Neural cell (in vitro differentiated cells): ENCODE measurements around the gene RPSA. TPM values are rescaled to one million over a fixed set of nuclear protein-coding genes. Genes with fewer than 3 reads are reported as not detected.

Experiments
- H2AFZ ChIP-seq: fragments of 200-600, 300-800 bp; sonication (generic), shearing (Covaris generic); 2 replicates; pipeline ENCODE4 v1.6.0; 2014; ENCODE audit warnings: low read depth, mild to moderate bottlenecking, antibody characterized with exemption, low read length, moderate library complexity
- H3F3A ChIP-seq: fragments of 200-600 bp; shearing (Covaris generic); 2 replicates; pipeline ENCODE4 v1.6.1; 2016; ENCODE audit warnings: mild to moderate bottlenecking, moderate library complexity, mixed read lengths, antibody characterized with exemption, low read length; ENCODE audit not compliant: insufficient read depth, poor library complexity, severe bottlenecking
- H3K27ac ChIP-seq: fragments of 200-600, 300-800 bp; sonication (generic), shearing (Covaris generic); 2 replicates; pipeline ENCODE4 v1.5.1; 2014; ENCODE audit warnings: mild to moderate bottlenecking, low read length, moderate library complexity
- H3K27me3 ChIP-seq: fragments of 300-800, 200-600 bp; sonication (generic), shearing (Covaris generic); 2 replicates; pipeline ENCODE4 v1.6.0; 2014; ENCODE audit warnings: mild to moderate bottlenecking, low read depth, low read length, moderate library complexity; ENCODE audit not compliant: insufficient read depth
- H3K36me3 ChIP-seq: fragments of 300-800, 200-600 bp; sonication (generic), shearing (Covaris generic); 2 replicates; pipeline ENCODE4 v1.5.1; 2014; ENCODE audit warnings: mild to moderate bottlenecking, antibody characterized with exemption, low read length, moderate library complexity; ENCODE audit not compliant: insufficient read depth
- H3K4me2 ChIP-seq: fragments of 300-800, 200-600 bp; sonication (generic), shearing (Covaris generic); 2 replicates; pipeline ENCODE4 v1.6.0; 2014; ENCODE audit warnings: mild to moderate bottlenecking, low read length
- H3K4me3 ChIP-seq: fragments of 300-800, 200-600 bp; sonication (generic), shearing (Covaris generic); 2 replicates; pipeline ENCODE4 v1.5.1; 2014; ENCODE audit warnings: mild to moderate bottlenecking, low read length, moderate library complexity
- H3K79me2 ChIP-seq: fragments of 200-600 bp; shearing (Covaris generic); replicated peaks from 2 replicates; pipeline ENCODE4 v1.6.0; 2014; ENCODE audit warnings: mild to moderate bottlenecking, low read length, moderate library complexity; ENCODE audit not compliant: insufficient read depth
- H3K9ac ChIP-seq: fragments of 300-800, 200-600 bp; sonication (generic), shearing (Covaris generic); 2 replicates; pipeline ENCODE4 v1.6.1; 2016; ENCODE audit warnings: mild to moderate bottlenecking, low read length, mixed read lengths
- H3K9me2 ChIP-seq: fragments of 200-600 bp; shearing (Covaris generic); 2 replicates; pipeline ENCODE4 v1.6.1; 2016; ENCODE audit warnings: mild to moderate bottlenecking, low read length, mixed read lengths; ENCODE audit not compliant: insufficient read depth
- H3K9me3 ChIP-seq: fragments of 200-600, 300-800 bp; sonication (generic), shearing (Covaris generic); 2 replicates; pipeline ENCODE4 v1.6.1; 2016; ENCODE audit warnings: mild to moderate bottlenecking, mixed run types, low read length, moderate library complexity, mixed read lengths
- H4K20me1 ChIP-seq: fragments of 200-600 bp; shearing (Covaris generic); 2 replicates; pipeline ENCODE4 v1.6.1; 2016; ENCODE audit warnings: mild to moderate bottlenecking, mixed run types; ENCODE audit not compliant: insufficient read depth
- EP300 ChIP-seq: fragments of 450-650 bp; conservative IDR thresholded peaks from 2 replicates; pipeline ENCODE4 v1.6.1; 2014; ENCODE audit warnings: antibody characterized with exemption, mild to moderate bottlenecking, moderate library complexity; ENCODE audit not compliant: poor library complexity, severe bottlenecking
- EZH2 ChIP-seq: fragments of 200-600, 300-800 bp; shearing (Covaris generic), sonication (generic); IDR thresholded peaks from 2 replicates; pipeline ENCODE4 v1.6.1; 2014; ENCODE audit warnings: antibody characterized with exemption, low read length, borderline replicate concordance, mild to moderate bottlenecking; ENCODE audit not compliant: insufficient read depth, poor library complexity, severe bottlenecking
- MXI1 ChIP-seq: fragments of 450-650 bp; conservative IDR thresholded peaks from 2 replicates; pipeline ENCODE4 v1.6.1; 2014; ENCODE audit warnings: antibody characterized with exemption, mild to moderate bottlenecking; ENCODE audit not compliant: poor library complexity, severe bottlenecking
- POLR2AphosphoS5 ChIP-seq: IDR thresholded peaks from 2 replicates; pipeline ENCODE4 v1.6.1; 2012
- RAD21 ChIP-seq: fragments of 450-650 bp; conservative IDR thresholded peaks from 2 replicates; pipeline ENCODE4 v1.6.1; 2014; ENCODE audit warnings: antibody characterized with exemption, mild to moderate bottlenecking, moderate library complexity
- REST ChIP-seq: IDR thresholded peaks from 2 replicates; pipeline ENCODE4 v1.6.1; 2012; ENCODE audit warnings: borderline replicate concordance
- SMC3 ChIP-seq: fragments of 450-650 bp; conservative IDR thresholded peaks from 2 replicates; pipeline ENCODE4 v1.6.1; 2014; ENCODE audit warnings: antibody characterized with exemption, mild to moderate bottlenecking, moderate library complexity; ENCODE audit not compliant: poor library complexity
- TAF1 ChIP-seq: IDR thresholded peaks from 2 replicates; pipeline ENCODE4 v1.6.1; 2012; ENCODE audit warnings: low read depth
- polyA plus RNA-seq: library from polyadenylated mRNA; depleted of rRNA; stranded (reverse); fragments of >200 nt; gene quantifications from 2 replicates; pipeline ENCODE4 v1.2.3, GENCODE V29; 2014
- TF ChIP-seq, protein P1 (sequence below): fragments of 450-650 bp; IDR thresholded peaks from 2 replicates; pipeline ENCODE4 v1.5.1; 2014; ENCODE audit warnings: antibody characterized with exemption, mild to moderate bottlenecking, moderate library complexity; ENCODE audit not compliant: poor library complexity, severe bottlenecking

RPSA gene
- polyA plus RNA-seq, 1 donor from 2014 or later, result 1,629 TPM

- H3K79me2 ChIP-seq, result no peaks in the 10 kb centered on the region
- H3K9me3 ChIP-seq, result no peaks in the 10 kb centered on the region
- no peaks in the 10 kb centered on the region for H3K9me2 ChIP-seq
- H3F3A ChIP-seq, result no peaks in the 10 kb centered on the region
- H3K9ac ChIP-seq, result no peak overlapping the region
- H3K4me2 ChIP-seq, result no peak overlapping the region
- no peak overlapping the region for H2AFZ ChIP-seq
- H3K27me3 ChIP-seq, result no peaks in the 10 kb centered on the region
- no peak overlapping the region for H3K27ac ChIP-seq
- H4K20me1 ChIP-seq, result no peaks in the 10 kb centered on the region
- H3K36me3 ChIP-seq, result no peaks in the 10 kb centered on the region
- TF ChIP-seq POLR2AphosphoS5 (no peak), MXI1 (no peak), EP300 (no peak), EZH2 (no peak), SMC3 (no peak), TAF1 (no peak), REST (no peak), RAD21 (no peak)
- TF ChIP-seq, protein P1, sequence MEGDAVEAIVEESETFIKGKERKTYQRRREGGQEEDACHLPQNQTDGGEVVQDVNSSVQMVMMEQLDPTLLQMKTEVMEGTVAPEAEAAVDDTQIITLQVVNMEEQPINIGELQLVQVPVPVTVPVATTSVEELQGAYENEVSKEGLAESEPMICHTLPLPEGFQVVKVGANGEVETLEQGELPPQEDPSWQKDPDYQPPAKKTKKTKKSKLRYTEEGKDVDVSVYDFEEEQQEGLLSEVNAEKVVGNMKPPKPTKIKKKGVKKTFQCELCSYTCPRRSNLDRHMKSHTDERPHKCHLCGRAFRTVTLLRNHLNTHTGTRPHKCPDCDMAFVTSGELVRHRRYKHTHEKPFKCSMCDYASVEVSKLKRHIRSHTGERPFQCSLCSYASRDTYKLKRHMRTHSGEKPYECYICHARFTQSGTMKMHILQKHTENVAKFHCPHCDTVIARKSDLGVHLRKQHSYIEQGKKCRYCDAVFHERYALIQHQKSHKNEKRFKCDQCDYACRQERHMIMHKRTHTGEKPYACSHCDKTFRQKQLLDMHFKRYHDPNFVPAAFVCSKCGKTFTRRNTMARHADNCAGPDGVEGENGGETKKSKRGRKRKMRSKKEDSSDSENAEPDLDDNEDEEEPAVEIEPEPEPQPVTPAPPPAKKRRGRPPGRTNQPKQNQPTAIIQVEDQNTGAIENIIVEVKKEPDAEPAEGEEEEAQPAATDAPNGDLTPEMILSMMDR, result no peak
- no peak overlapping the region for H3K4me3 ChIP-seq
These were observed 27.1 kb downstream of the RPSA start for GRCh38 chr3:39433642-39434041.

DNA sequence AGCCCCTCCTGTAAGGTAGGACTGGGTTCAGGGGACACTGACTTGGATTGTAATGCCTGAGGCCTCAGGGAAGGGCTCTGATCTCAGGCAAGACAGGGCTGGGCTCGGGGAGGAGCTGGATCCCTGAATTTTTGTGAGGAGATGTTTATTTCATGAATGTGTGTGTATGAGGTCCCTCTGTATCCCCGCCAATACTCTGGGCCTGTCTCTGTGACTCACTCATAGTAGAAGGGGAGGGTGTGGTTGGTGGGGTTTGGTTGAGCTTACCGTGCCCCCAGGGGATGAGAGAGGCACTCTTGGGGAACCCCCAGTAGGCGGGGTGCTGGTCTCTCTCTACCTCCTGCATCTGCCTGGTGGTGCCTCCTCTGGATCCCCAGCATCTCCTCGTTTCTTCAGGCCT is 28.1 kb downstream of the RPSA start:
- Histone ChIP-seq H3K36me3 (no peaks in the 10 kb centered on the region), H3K4me2 (no peak overlapping the region), H3K4me3 (no peak overlapping the region), H3F3A (no peaks in the 10 kb centered on the region), H3K27ac (no peak overlapping the region), H2AFZ (no peak overlapping the region), H3K9me3 (no peaks in the 10 kb centered on the region), H4K20me1 (no peaks in the 10 kb centered on the region), H3K9ac (no peak overlapping the region), H3K9me2 (no peaks in the 10 kb centered on the region), H3K79me2 (no peaks in the 10 kb centered on the region), H3K27me3 (no peaks in the 10 kb centered on the region)
- TF ChIP-seq MXI1, result no peak
- no peak for TF ChIP-seq EP300
